Measurements from ENCODE around the gene PHC2. TPM values are rescaled to one million over a fixed set of nuclear protein-coding genes. Genes with fewer than 3 reads are reported as not detected.
A peak's percentile ranks its signal among the peaks of the same experiment; 100 is the strongest.

PHC2 gene
- total RNA-seq, 1 donor from 2014 or later, result 105 TPM

DNA sequence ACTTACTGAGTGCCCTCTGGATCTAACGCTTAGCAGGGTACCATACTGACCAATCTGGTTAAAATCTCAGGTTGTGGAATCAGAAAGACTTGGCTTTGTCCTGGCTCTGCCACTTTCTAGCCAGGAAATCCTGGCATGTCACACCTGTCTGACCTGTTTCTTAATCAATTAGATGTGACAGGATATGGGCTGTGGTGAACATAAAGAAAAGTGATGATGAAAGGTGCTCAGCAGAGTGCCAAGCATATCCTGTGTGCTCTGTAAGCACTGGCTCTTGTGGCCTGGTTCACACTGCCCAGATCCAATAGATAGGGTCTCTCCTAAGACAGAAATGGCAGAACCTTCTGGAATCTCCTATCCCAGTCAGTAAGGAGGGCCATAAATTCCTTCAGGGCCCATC is 53.9 kb downstream of the PHC2 start:
- Histone ChIP-seq H3K27me3 (ENCODE audit: low read depth) (no peaks in the 10 kb centered on the region), H3K27ac (no peak overlapping the region), H3K4me3 (no peak overlapping the region), H3K9me3 (no peaks in the 10 kb centered on the region), H3K36me3 (no peaks in the 10 kb centered on the region), H3K4me1 (peaks cover 18% of the 10 kb centered on the region)
- intact Hi-C loops (cut with DNase I), result no loop called here
- ATAC-seq (peak in 1 of 2 donors; percentile 25), DNase-seq (no peak)
- no peak for TF ChIP-seq CTCF (IDR thresholded peaks at IDR 0.05)

DNA sequence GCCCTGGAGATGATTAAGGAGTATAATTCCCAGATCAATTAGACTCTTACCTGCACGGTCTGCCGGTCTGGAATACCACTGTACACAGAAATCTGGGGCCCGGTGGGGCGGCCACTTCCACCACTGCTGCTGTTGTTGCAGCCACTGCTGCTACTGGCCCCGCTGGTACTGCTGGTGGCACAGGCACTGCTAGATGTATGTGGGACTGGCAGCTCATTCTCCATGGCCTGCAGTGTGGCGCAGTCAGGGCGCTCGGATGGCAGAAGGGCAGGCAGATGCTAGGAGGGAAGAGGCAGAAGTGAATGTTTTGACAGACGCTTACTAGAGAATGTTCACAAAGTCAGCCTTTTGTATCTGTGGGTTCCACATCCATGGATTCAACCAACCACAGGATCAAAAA is 55.6 kb downstream of the PHC2 start:
- ATAC-seq (no peak), DNase-seq (no peak)
- peaks cover 18% of the 10 kb centered on the region for H3K4me1 ChIP-seq
- H3K36me3 ChIP-seq, result no peaks in the 10 kb centered on the region
- H3K27me3 ChIP-seq (ENCODE audit: low read depth), result no peaks in the 10 kb centered on the region
- intact Hi-C loops (cut with DNase I), result no loop called here
- H3K4me3 ChIP-seq, result no peak overlapping the region
- no peak overlapping the region for H3K27ac ChIP-seq
- no peaks in the 10 kb centered on the region for H3K9me3 ChIP-seq
- TF ChIP-seq CTCF (IDR thresholded peaks at IDR 0.05), result no peak

GRCh38 chr1:33374336-33375105 is 56.4 kb downstream of the PHC2 start:
- H3K4me1 ChIP-seq, result peaks cover 18% of the 10 kb centered on the region
- H3K27ac ChIP-seq, result no peak overlapping the region

GRCh38 chr1:33373606-33374005 is 57.3 kb downstream of the PHC2 start:
- no peaks in the 10 kb centered on the region for H3K36me3 ChIP-seq
- ATAC-seq (no peak), DNase-seq (no peak)
- intact Hi-C loops (cut with DNase I), result no loop called here
- no peaks in the 10 kb centered on the region for H3K27me3 ChIP-seq (ENCODE audit: low read depth)
- no peak overlapping the region for H3K27ac ChIP-seq
- H3K4me3 ChIP-seq, result no peak overlapping the region
- TF ChIP-seq CTCF (IDR thresholded peaks at IDR 0.05), result no peak
- H3K4me1 ChIP-seq, result peaks cover 14% of the 10 kb centered on the region
- H3K9me3 ChIP-seq, result no peaks in the 10 kb centered on the region

More at GRCh38 chr1:33374336-33375105, 56.4 kb downstream of the PHC2 start:
- intact Hi-C loops (cut with DNase I), result no loop called here
- DNase-seq (no peak), ATAC-seq (no peak)
- H3K27me3 ChIP-seq (ENCODE audit: low read depth), result no peaks in the 10 kb centered on the region
- H3K4me3 ChIP-seq, result no peak overlapping the region
- TF ChIP-seq CTCF (IDR thresholded peaks at IDR 0.05), result no peak
- no peaks in the 10 kb centered on the region for H3K9me3 ChIP-seq
- no peaks in the 10 kb centered on the region for H3K36me3 ChIP-seq

DNA sequence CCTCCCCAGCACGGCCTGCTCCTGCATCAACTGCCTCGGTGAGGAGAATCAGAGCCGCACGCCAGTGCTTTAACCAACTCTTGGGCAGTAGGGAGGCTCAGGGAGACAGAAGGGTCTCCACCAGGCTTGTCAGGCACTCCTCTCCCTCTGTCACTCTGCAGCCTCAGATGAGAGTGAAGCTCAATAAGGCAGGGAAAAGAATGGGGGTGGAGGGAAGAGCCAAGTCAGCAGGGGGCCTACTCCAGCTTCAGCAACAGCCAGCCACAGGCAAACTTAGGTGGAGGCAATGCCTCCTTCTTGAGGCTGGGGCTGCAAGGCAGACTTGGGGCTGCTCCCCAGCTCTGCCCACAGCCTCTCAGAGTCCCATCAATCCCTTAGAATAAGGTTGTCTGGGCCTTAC is 58.2 kb downstream of the PHC2 start:
- Histone ChIP-seq H3K27ac (no peak overlapping the region), H3K4me1 (peaks cover 15% of the 10 kb centered on the region), H3K4me3 (no peak overlapping the region), H3K36me3 (no peaks in the 10 kb centered on the region), H3K9me3 (no peaks in the 10 kb centered on the region), H3K27me3 (ENCODE audit: low read depth) (no peaks in the 10 kb centered on the region)
- ATAC-seq, result no peak
- intact Hi-C loops (cut with DNase I), result no loop called here
- DNase-seq, result no peak
- TF ChIP-seq CTCF (IDR thresholded peaks at IDR 0.05), result no peak
